ENCODE results near the gene ASAP3.

The ASAP3 gene

GRCh38 chr1:23448846-23449245 lies 35.1 kb downstream of the ASAP3 start:
- DNase-seq, result no peak

- DNase-seq, result no peak
Measured at GRCh38 chr1:23446661-23447310, 37.2 kb downstream of the ASAP3 start.

- no peak for DNase-seq
Measured at GRCh38 chr1:23444596-23445390, 39.2 kb downstream of the ASAP3 start.

- DNase-seq, result no peak
Measured at GRCh38 chr1:23444104-23444533, 39.9 kb downstream of the ASAP3 start.

- DNase-seq, result no peak
Measured at GRCh38 chr1:23442751-23443150, 41.2 kb downstream of the ASAP3 start.

- no peak for DNase-seq
Measured at GRCh38 chr1:23441446-23442148, 42.4 kb downstream of the ASAP3 start.

GRCh38 chr1:23438545-23438944 lies 45.4 kb downstream of the ASAP3 start:
- DNase-seq, result no peak

- DNase-seq, result no peak
Measured at GRCh38 chr1:23437355-23437664, 46.7 kb downstream of the ASAP3 start.

- DNase-seq, result peak; percentile 37
Measured at GRCh38 chr1:23436520-23437354, 47.2 kb downstream of the ASAP3 start.

GRCh38 chr1:23434260-23434775 lies 49.7 kb downstream of the ASAP3 start:
- DNase-seq, result no peak

- no peak for DNase-seq
Measured at GRCh38 chr1:23433122-23433521, 50.9 kb downstream of the ASAP3 start.

GRCh38 chr1:23431431-23431830 lies 52.5 kb downstream of the ASAP3 start:
- DNase-seq, result no peak

- DNase-seq, result no peak
Measured at GRCh38 chr1:23430803-23431202, 53.2 kb downstream of the ASAP3 start.

GRCh38 chr1:23428136-23428905 lies 55.7 kb downstream of the ASAP3 start:
- no peak for DNase-seq

GRCh38 chr1:23427550-23427949 lies 56.4 kb downstream of the ASAP3 start:
- no peak for DNase-seq

GRCh38 chr1:23426828-23427227 lies 57.2 kb downstream of the ASAP3 start:
- peak; percentile 46 for DNase-seq

GRCh38 chr1:23425193-23425494 lies 58.8 kb downstream of the ASAP3 start:
- no peak for DNase-seq

- DNase-seq, result peak; percentile 41
Measured at GRCh38 chr1:23424293-23425192, 59.4 kb downstream of the ASAP3 start, which contains the start of gene TCEA3. TCEA3 (minus strand) TSS chr1:23424748; CDS start chr1:23424633, 115 bp downstream.

GRCh38 chr1:23423415-23424292 lies 60.3 kb downstream of the ASAP3 start:
- DNase-seq, result no peak

- no peak for DNase-seq
Measured at GRCh38 chr1:23422941-23423340, 61.0 kb downstream of the ASAP3 start.

Data from RPMI8226 (cell line).